ENCODE results near the gene FBLN2.

Gene FBLN2

GRCh38 chr3:13671482-13672233 lies 122.7 kb downstream of the FBLN2 start:
- no peak for DNase-seq

- DNase-seq, result no peak
These were observed 124.3 kb downstream of the FBLN2 start for GRCh38 chr3:13673207-13673606.

- DNase-seq, result no peak
These were observed 125.7 kb downstream of the FBLN2 start for GRCh38 chr3:13674538-13675185.

- DNase-seq, result no peak
These were observed 127.6 kb downstream of the FBLN2 start for GRCh38 chr3:13676356-13677017.

GRCh38 chr3:13677272-13677671 lies 128.3 kb downstream of the FBLN2 start:
- DNase-seq, result no peak

GRCh38 chr3:13681931-13682330 lies 133.0 kb downstream of the FBLN2 start:
- DNase-seq, result no peak

- no peak for DNase-seq
These were observed 133.5 kb downstream of the FBLN2 start for GRCh38 chr3:13682331-13683013.

- DNase-seq, result no peak
These were observed 134.4 kb downstream of the FBLN2 start for GRCh38 chr3:13683288-13683687.

- DNase-seq, result no peak
These were observed 134.8 kb downstream of the FBLN2 start for GRCh38 chr3:13683772-13684171.

GRCh38 chr3:13684350-13684749 lies 135.4 kb downstream of the FBLN2 start:
- no peak for DNase-seq

- no peak for DNase-seq
These were observed 135.9 kb downstream of the FBLN2 start for GRCh38 chr3:13684854-13685253.

GRCh38 chr3:13685721-13686120 lies 136.8 kb downstream of the FBLN2 start:
- no peak for DNase-seq

GRCh38 chr3:13686367-13687160 lies 137.6 kb downstream of the FBLN2 start:
- DNase-seq, result no peak

GRCh38 chr3:13687517-13687943 lies 138.6 kb downstream of the FBLN2 start:
- DNase-seq, result no peak

Data from SIG-M5 (cell line).